NCI-H345 treated with DMSO at 0.1 percent for 48 hours (cell line): Measurements from ENCODE around the gene COA8.
A peak's percentile ranks its signal among the peaks of the same experiment; 100 is the strongest.

Experiments used
- DNase-seq: peaks from one replicate; lab custom pipeline; 2025; ENCODE audit not compliant: unreplicated experiment; lab: John Stamatoyannopoulos, UW

The COA8 gene

GRCh38 chr14:103619057-103619456 is 56.3 kb downstream of the COA8 start:
- DNase-seq: no peak

- DNase-seq: no peak
Observed at GRCh38 chr14:103621860-103622259, 59.1 kb downstream of the COA8 start.

GRCh38 chr14:103623308-103623707 is 60.5 kb downstream of the COA8 start:
- DNase-seq: no peak

- no peak for DNase-seq
Observed at GRCh38 chr14:103623883-103624482, 61.2 kb downstream of the COA8 start.

- DNase-seq: no peak
Observed at GRCh38 chr14:103624860-103625259, 62.1 kb downstream of the COA8 start.

GRCh38 chr14:103625356-103626095 is 62.8 kb downstream of the COA8 start:
- no peak for DNase-seq

GRCh38 chr14:103626146-103626850 is 63.5 kb downstream of the COA8 start:
- no peak for DNase-seq

- DNase-seq: no peak
Observed at GRCh38 chr14:103627073-103628025, 64.6 kb downstream of the COA8 start.

GRCh38 chr14:103628221-103628683 is 65.5 kb downstream of the COA8 start:
- no peak for DNase-seq

- DNase-seq: peak; percentile 21
Observed at GRCh38 chr14:103628684-103629502, 66.1 kb downstream of the COA8 start, which contains the start of gene KLC1. KLC1 (plus strand) TSS chr14:103629211; CDS start chr14:103654565, 25,354 bp downstream.

- DNase-seq: no peak
Observed at GRCh38 chr14:103629503-103630121, 66.9 kb downstream of the COA8 start.

GRCh38 chr14:103630364-103631108 is 67.8 kb downstream of the COA8 start:
- DNase-seq: no peak

GRCh38 chr14:103633391-103633790 is 70.6 kb downstream of the COA8 start:
- DNase-seq: no peak

- DNase-seq: no peak
Observed at GRCh38 chr14:103634156-103634555, 71.4 kb downstream of the COA8 start.

GRCh38 chr14:103638594-103638993 is 75.8 kb downstream of the COA8 start:
- no peak for DNase-seq
